HG03460 (cell line): ENCODE data around the gene CDHR3.

ENCODE experiments used
- ATAC-seq: cut with Tn5 transposase; IDR thresholded peaks from one replicate; pipeline ENCODE4 v1.9.1; 2021; ENCODE audit not compliant: unreplicated experiment

The CDHR3 gene

DNA sequence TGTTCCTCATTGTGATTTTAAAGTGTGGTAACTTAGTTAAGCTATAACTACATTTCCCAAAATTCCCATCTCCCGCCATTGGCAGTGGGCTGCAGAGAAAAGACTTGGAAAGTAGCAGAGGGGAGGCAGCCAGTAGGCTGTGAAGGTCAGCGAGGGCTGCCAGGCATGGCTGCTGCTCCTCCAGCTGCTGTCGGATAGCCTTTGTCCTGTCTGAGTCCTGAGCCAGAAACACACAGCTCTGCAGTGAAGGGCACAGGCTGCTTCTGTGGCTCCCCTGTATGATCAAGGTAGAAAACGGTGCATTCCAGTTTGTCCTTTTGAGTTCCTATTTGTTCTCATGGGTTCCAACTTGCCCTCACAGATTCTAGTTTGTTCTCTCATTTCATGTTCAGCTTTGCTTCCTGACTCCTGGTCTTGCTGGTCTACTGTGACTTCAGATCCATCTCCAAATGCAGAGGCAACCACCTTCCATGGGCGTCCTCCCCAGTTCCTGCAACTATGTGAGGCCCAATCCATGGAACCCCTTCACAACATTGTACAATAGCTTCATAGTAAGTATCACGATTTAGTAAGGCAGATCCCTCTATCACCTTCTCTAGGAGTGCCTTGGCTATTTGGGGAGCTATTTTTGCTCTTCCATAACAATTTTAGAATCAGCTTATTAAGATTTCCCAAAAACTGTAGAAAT is 117.4 kb downstream of the CDHR3 start:
- no peak for ATAC-seq

GRCh38 chr7:106082087-106082854 is 119.2 kb downstream of the CDHR3 start:
- ATAC-seq, result no peak
